Liver (tissue), 9 donors: Measurements from ENCODE around the gene KDM2B. TPM values are rescaled to one million over a fixed set of nuclear protein-coding genes. Genes with fewer than 3 reads are reported as not detected.

ENCODE experiments used
- DNase-seq: peaks from one replicate; pipeline ENCODE4 v3.0.0-alpha.2; 2017; ENCODE audit warnings: low spot score
- H3K27ac ChIP-seq, 2 donors: one replicate each; pipeline ENCODE4 v1.7.0; 2013; ENCODE audit warnings: inconsistent platforms in 2 of 2, low read length in 2 of 2, control low read depth in 1 of 2, low read depth in 1 of 2, mild to moderate bottlenecking in 1 of 2
- H3K27me3 ChIP-seq, 4 donors: one replicate each; pipeline versions ENCODE4 v1.6.1 to v1.7.0; 2013; ENCODE audit warnings: low read length in 3 of 4, inconsistent platforms in 1 of 4, mild to moderate bottlenecking in 1 of 4, moderate library complexity in 1 of 4; ENCODE audit not compliant: control insufficient read depth in 4 of 4, insufficient read depth in 4 of 4
- H3K36me3 ChIP-seq, 4 donors: one replicate each; pipeline versions ENCODE4 v1.6.1 to v1.7.0; 2013; ENCODE audit warnings: low read length in 3 of 4, mild to moderate bottlenecking in 3 of 4, low read depth in 1 of 4, moderate library complexity in 1 of 4; ENCODE audit not compliant: control insufficient read depth in 4 of 4, insufficient read depth in 3 of 4
- H3K4me1 ChIP-seq, 4 donors: one replicate each; pipeline versions ENCODE4 v1.6.1 to v1.7.0; 2013; ENCODE audit warnings: low read length in 3 of 4, mild to moderate bottlenecking in 3 of 4, moderate library complexity in 1 of 4; ENCODE audit not compliant: control insufficient read depth in 4 of 4, insufficient read depth in 4 of 4
- H3K4me3 ChIP-seq, 3 donors: one replicate each; pipeline versions ENCODE4 v1.6.1 to v1.7.0; 2013; ENCODE audit warnings: low read length in 3 of 3, control low read depth in 1 of 3, low read depth in 1 of 3, mild to moderate bottlenecking in 1 of 3
- H3K9ac ChIP-seq, 2 donors: one replicate each; pipeline ENCODE4 v1.7.0; 2013; ENCODE audit warnings: low read length in 2 of 2, mild to moderate bottlenecking in 2 of 2, moderate library complexity in 2 of 2, control low read depth in 1 of 2, low read depth in 1 of 2
- H3K9me3 ChIP-seq, 4 donors: one replicate each; pipeline versions ENCODE4 v1.6.1 to v1.7.0; 2013; ENCODE audit warnings: low read length in 3 of 4; ENCODE audit not compliant: control insufficient read depth in 4 of 4
- EGR1 ChIP-seq, 2 donors: IDR thresholded peaks; 2 replicates each; pipeline ENCODE4 v1.6.1; 2016 to 2018; ENCODE audit warnings: antibody characterized with exemption in 2 of 2, low read depth in 2 of 2
- FOXA1 ChIP-seq: IDR thresholded peaks from 2 replicates; pipeline ENCODE4 v1.6.1; 2016; ENCODE audit warnings: antibody characterized with exemption
- FOXA2 ChIP-seq: IDR thresholded peaks from 2 replicates; pipeline ENCODE4 v1.6.1; 2016; ENCODE audit warnings: antibody characterized with exemption
- GABPA ChIP-seq, 2 donors: IDR thresholded peaks in 1 of 2; conservative IDR thresholded peaks in 1 of 2; 2 replicates each; pipeline ENCODE4 v1.6.1; 2016; ENCODE audit warnings: antibody characterized with exemption in 2 of 2, mild to moderate bottlenecking in 1 of 2, moderate library complexity in 1 of 2
- HNF4G ChIP-seq: IDR thresholded peaks from 2 replicates; pipeline ENCODE4 v1.6.1; 2016; ENCODE audit warnings: antibody characterized with exemption
- NR2F2 ChIP-seq: IDR thresholded peaks from 2 replicates; pipeline ENCODE4 v1.6.1; 2016; ENCODE audit warnings: antibody characterized with exemption
- RAD21 ChIP-seq, 2 donors: IDR thresholded peaks; 2 replicates each; pipeline ENCODE4 v1.6.1; 2016; ENCODE audit warnings: antibody characterized with exemption in 2 of 2, mild to moderate bottlenecking in 2 of 2
- RXRA ChIP-seq, 2 donors: IDR thresholded peaks; 2 replicates each; pipeline ENCODE4 v1.6.1; 2017 to 2018; ENCODE audit warnings: antibody characterized with exemption in 2 of 2, mild to moderate bottlenecking in 1 of 2
- SP1 ChIP-seq: IDR thresholded peaks from 2 replicates; pipeline ENCODE4 v1.6.1; 2018; ENCODE audit warnings: antibody characterized with exemption, mild to moderate bottlenecking
- TAF1 ChIP-seq: conservative IDR thresholded peaks from 2 replicates; pipeline ENCODE4 v1.6.1; 2016; ENCODE audit warnings: antibody characterized with exemption, mild to moderate bottlenecking
- WGBS: extraction: QIAGEN DNeasy Blood & Tissue Kit; methylation state at CpG from one replicate; pipeline ENCODE4 v1.1.7; 2013; 5-methylcytosine and 5-hydroxymethylcytosine counted together
- polyA plus RNA-seq, 2 donors: library from polyadenylated mRNA; stranded (reverse) in 1 of 2; unstranded in 1 of 2; fragments of 200-250 nt in 1 of 2; fragments of >200 nt in 1 of 2; fragmentation: Nextera tagmentation in 1 of 2; extraction: Ambion mirVana in 1 of 2; gene quantifications; one replicate each; pipeline versions ENCODE4 v1.2.1 to v1.2.3, GENCODE V29; 2013 to 2015
- total RNA-seq, 2 donors: library from RNA; depleted of rRNA; stranded (reverse); fragments of >200 nt; gene quantifications; one replicate each; pipeline ENCODE4 v1.2.3, GENCODE V29; 2014
- TF ChIP-seq, protein P1 (sequence below): IDR thresholded peaks from 2 replicates; pipeline ENCODE4 v1.6.1; 2016; ENCODE audit warnings: antibody characterized with exemption
- TF ChIP-seq, protein P2 (sequence below): fragments of 150-350 bp; IDR thresholded peaks from 2 replicates; pipeline ENCODE4 v1.5.1; 2017; ENCODE audit warnings: improper control_type of control experiment, low read depth, low read length; ENCODE audit not compliant: missing input control
- TF ChIP-seq, protein P3 (sequence below): IDR thresholded peaks from 2 replicates; pipeline ENCODE4 v1.6.1; 2016; ENCODE audit warnings: antibody characterized with exemption
- TF ChIP-seq, protein P4 (sequence below): IDR thresholded peaks from 2 replicates; pipeline ENCODE4 v1.6.1; 2016; ENCODE audit warnings: antibody characterized with exemption, mild to moderate bottlenecking
- TF ChIP-seq, protein P5 (sequence below): IDR thresholded peaks from 2 replicates; pipeline ENCODE4 v1.6.1; 2016; ENCODE audit warnings: antibody characterized with exemption
- donor health status: healthy.
- donor health status: healthy.
- donor health status: healthy.
- donor health status: healthy.
- donor health status: healthy.

KDM2B gene
- total and polyA plus RNA-seq, 4 donors, result 7.0 to 34.2 (median 10.6) TPM

DNA sequence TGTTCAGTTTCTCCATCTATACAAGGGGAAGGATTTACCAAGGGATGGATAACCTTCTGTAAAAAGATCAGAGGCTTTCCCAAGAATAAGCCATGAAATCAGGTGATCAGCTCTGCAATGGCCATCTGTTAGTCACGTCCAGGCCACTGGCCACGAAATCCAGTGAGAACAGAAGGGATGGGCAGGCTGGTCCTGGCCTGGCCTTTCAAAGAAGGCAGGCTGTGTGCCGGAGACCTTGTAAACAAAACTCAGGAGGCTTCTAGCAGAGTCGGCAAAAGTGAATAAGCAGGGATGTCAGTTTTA lies 112.4 kb downstream of the KDM2B start:
- DNase-seq, result no peak
- Histone ChIP-seq H3K27me3 (no peaks in the 10 kb centered on the region), H3K27ac (no peak overlapping the region), H3K4me3 (no peak overlapping the region), H3K4me1 (peaks cover 10 to 19% (median 16%) of the 10 kb centered on the region in 4 donors), H3K36me3 (no peaks in the 10 kb centered on the region), H3K9ac (no peak overlapping the region), H3K9me3 (no peaks in the 10 kb centered on the region)
- TF ChIP-seq FOXA1 (no peak), EGR1 (IDR thresholded peaks at IDR 0.05; ENCODE audit: low read depth in 2 of 2) (no peak), RAD21 (IDR thresholded peaks at IDR 0.05) (no peak), TAF1 (no peak), GABPA (IDR thresholded peaks at IDR 0.05 in 1 of 2, conservative IDR thresholded peaks at IDR 0.05 in 1 of 2) (no peak), RXRA (IDR thresholded peaks at IDR 0.05) (no peak), FOXA2 (no peak), NR2F2 (no peak), HNF4G (no peak), SP1 (no peak)
- TF ChIP-seq, protein P1, sequence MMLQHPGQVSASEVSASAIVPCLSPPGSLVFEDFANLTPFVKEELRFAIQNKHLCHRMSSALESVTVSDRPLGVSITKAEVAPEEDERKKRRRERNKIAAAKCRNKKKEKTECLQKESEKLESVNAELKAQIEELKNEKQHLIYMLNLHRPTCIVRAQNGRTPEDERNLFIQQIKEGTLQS, result no peak
- TF ChIP-seq, protein P2, sequence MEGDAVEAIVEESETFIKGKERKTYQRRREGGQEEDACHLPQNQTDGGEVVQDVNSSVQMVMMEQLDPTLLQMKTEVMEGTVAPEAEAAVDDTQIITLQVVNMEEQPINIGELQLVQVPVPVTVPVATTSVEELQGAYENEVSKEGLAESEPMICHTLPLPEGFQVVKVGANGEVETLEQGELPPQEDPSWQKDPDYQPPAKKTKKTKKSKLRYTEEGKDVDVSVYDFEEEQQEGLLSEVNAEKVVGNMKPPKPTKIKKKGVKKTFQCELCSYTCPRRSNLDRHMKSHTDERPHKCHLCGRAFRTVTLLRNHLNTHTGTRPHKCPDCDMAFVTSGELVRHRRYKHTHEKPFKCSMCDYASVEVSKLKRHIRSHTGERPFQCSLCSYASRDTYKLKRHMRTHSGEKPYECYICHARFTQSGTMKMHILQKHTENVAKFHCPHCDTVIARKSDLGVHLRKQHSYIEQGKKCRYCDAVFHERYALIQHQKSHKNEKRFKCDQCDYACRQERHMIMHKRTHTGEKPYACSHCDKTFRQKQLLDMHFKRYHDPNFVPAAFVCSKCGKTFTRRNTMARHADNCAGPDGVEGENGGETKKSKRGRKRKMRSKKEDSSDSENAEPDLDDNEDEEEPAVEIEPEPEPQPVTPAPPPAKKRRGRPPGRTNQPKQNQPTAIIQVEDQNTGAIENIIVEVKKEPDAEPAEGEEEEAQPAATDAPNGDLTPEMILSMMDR, result no peak
- TF ChIP-seq, protein P3, sequence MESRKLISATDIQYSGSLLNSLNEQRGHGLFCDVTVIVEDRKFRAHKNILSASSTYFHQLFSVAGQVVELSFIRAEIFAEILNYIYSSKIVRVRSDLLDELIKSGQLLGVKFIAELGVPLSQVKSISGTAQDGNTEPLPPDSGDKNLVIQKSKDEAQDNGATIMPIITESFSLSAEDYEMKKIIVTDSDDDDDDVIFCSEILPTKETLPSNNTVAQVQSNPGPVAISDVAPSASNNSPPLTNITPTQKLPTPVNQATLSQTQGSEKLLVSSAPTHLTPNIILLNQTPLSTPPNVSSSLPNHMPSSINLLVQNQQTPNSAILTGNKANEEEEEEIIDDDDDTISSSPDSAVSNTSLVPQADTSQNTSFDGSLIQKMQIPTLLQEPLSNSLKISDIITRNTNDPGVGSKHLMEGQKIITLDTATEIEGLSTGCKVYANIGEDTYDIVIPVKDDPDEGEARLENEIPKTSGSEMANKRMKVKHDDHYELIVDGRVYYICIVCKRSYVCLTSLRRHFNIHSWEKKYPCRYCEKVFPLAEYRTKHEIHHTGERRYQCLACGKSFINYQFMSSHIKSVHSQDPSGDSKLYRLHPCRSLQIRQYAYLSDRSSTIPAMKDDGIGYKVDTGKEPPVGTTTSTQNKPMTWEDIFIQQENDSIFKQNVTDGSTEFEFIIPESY, result no peak
- TF ChIP-seq, protein P4, sequence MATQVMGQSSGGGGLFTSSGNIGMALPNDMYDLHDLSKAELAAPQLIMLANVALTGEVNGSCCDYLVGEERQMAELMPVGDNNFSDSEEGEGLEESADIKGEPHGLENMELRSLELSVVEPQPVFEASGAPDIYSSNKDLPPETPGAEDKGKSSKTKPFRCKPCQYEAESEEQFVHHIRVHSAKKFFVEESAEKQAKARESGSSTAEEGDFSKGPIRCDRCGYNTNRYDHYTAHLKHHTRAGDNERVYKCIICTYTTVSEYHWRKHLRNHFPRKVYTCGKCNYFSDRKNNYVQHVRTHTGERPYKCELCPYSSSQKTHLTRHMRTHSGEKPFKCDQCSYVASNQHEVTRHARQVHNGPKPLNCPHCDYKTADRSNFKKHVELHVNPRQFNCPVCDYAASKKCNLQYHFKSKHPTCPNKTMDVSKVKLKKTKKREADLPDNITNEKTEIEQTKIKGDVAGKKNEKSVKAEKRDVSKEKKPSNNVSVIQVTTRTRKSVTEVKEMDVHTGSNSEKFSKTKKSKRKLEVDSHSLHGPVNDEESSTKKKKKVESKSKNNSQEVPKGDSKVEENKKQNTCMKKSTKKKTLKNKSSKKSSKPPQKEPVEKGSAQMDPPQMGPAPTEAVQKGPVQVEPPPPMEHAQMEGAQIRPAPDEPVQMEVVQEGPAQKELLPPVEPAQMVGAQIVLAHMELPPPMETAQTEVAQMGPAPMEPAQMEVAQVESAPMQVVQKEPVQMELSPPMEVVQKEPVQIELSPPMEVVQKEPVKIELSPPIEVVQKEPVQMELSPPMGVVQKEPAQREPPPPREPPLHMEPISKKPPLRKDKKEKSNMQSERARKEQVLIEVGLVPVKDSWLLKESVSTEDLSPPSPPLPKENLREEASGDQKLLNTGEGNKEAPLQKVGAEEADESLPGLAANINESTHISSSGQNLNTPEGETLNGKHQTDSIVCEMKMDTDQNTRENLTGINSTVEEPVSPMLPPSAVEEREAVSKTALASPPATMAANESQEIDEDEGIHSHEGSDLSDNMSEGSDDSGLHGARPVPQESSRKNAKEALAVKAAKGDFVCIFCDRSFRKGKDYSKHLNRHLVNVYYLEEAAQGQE, result no peak
- TF ChIP-seq, protein P5, sequence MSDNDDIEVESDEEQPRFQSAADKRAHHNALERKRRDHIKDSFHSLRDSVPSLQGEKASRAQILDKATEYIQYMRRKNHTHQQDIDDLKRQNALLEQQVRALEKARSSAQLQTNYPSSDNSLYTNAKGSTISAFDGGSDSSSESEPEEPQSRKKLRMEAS, result no peak
- 73% methylated on average over 4 of the region's 4 CpGs for WGBS
